GM23338 (cell line): ENCODE measurements around the gene ATP1B2. TPM values are rescaled to one million over a fixed set of nuclear protein-coding genes. Genes with fewer than 3 reads are reported as not detected.

Experiments
- polyA plus RNA-seq: library from polyadenylated mRNA; unstranded; fragments of >200 nt; fragmentation: Nextera tagmentation; extraction: Ambion mirVana; gene quantifications from 2 replicates; pipeline ENCODE4 v1.2.1, GENCODE V29; 2016
- total RNA-seq: library from RNA; depleted of rRNA; stranded (reverse); fragments of >200 nt; shearing (Covaris generic); gene quantifications from 2 replicates; pipeline ENCODE4 v1.2.3, GENCODE V29; 2014; rRNA removed
- TF ChIP-seq, protein P1 (sequence below): fragments of 250-450 bp; sonication (Bioruptor Pico); IDR thresholded peaks from 2 replicates; pipeline ENCODE4 v1.5.0; 2020; ENCODE audit warnings: mild to moderate bottlenecking, moderate library complexity

Gene ATP1B2
- total and polyA plus RNA-seq, 2 experiments from 2014 or later, result 14.9 to 33.1 TPM

DNA sequence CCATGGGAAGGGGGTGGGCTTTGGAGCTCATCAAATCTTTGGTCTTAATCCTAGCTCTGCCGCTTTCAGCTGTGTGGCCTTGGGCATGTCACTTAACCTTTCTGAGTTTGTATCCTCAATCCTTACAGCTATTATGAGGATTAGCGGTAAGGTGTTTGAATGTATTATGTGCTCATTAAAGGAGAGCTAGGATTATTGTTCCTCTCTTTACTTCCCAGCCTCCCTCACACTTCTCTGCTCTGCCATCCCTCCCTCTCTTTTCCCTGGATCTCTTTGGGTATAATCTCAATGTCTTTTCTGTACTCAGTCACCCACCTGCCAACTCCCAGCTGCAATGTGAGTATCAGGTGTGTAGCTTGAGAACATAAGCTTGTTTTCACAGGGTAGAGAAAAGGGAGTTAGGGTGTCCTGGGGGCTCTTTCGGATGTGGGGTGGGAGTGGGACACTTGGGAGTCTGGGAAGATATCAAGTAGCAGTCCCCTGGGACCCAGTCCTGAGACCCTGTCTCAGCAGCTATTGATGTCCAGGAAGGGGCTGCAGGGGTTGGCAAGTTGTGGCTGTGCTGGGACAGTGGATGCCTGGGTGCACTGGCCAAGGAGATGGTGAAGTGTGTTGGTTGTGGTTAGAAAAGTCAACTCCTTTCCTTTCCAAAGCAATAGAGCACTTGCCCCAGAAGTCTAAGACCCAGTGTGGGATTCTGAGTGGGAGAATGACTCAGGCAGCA, 56.1 kb downstream of the ATP1B2 start (continued):
- TF ChIP-seq, protein P1, sequence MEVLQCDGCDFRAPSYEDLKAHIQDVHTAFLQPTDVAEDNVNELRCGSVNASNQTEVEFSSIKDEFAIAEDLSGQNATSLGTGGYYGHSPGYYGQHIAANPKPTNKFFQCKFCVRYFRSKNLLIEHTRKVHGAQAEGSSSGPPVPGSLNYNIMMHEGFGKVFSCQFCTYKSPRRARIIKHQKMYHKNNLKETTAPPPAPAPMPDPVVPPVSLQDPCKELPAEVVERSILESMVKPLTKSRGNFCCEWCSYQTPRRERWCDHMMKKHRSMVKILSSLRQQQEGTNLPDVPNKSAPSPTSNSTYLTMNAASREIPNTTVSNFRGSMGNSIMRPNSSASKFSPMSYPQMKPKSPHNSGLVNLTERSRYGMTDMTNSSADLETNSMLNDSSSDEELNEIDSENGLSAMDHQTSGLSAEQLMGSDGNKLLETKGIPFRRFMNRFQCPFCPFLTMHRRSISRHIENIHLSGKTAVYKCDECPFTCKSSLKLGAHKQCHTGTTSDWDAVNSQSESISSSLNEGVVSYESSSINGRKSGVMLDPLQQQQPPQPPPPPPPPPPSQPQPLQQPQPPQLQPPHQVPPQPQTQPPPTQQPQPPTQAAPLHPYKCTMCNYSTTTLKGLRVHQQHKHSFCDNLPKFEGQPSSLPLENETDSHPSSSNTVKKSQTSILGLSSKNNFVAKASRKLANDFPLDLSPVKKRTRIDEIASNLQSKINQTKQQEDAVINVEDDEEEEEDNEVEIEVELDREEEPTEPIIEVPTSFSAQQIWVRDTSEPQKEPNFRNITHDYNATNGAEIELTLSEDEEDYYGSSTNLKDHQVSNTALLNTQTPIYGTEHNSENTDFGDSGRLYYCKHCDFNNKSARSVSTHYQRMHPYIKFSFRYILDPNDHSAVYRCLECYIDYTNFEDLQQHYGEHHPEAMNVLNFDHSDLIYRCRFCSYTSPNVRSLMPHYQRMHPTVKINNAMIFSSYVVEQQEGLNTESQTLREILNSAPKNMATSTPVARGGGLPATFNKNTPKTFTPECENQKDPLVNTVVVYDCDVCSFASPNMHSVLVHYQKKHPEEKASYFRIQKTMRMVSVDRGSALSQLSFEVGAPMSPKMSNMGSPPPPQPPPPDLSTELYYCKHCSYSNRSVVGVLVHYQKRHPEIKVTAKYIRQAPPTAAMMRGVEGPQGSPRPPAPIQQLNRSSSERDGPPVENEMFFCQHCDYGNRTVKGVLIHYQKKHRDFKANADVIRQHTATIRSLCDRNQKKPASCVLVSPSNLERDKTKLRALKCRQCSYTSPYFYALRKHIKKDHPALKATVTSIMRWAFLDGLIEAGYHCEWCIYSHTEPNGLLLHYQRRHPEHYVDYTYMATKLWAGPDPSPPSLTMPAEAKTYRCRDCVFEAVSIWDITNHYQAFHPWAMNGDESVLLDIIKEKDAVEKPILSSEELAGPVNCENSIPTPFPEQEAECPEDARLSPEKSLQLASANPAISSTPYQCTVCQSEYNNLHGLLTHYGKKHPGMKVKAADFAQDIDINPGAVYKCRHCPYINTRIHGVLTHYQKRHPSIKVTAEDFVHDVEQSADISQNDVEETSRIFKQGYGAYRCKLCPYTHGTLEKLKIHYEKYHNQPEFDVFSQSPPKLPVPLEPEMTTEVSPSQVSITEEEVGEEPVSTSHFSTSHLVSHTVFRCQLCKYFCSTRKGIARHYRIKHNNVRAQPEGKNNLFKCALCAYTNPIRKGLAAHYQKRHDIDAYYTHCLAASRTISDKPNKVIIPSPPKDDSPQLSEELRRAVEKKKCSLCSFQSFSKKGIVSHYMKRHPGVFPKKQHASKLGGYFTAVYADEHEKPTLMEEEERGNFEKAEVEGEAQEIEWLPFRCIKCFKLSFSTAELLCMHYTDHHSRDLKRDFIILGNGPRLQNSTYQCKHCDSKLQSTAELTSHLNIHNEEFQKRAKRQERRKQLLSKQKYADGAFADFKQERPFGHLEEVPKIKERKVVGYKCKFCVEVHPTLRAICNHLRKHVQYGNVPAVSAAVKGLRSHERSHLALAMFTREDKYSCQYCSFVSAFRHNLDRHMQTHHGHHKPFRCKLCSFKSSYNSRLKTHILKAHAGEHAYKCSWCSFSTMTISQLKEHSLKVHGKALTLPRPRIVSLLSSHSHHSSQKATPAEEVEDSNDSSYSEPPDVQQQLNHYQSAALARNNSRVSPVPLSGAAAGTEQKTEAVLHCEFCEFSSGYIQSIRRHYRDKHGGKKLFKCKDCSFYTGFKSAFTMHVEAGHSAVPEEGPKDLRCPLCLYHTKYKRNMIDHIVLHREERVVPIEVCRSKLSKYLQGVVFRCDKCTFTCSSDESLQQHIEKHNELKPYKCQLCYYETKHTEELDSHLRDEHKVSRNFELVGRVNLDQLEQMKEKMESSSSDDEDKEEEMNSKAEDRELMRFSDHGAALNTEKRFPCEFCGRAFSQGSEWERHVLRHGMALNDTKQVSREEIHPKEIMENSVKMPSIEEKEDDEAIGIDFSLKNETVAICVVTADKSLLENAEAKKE (CRISPR knock-in tag), result no peak

Other genes starting within 250 kb of the ATP1B2 start
- 127 and 138 TPM in 2 replicates for gene TMEM256, start 246.8 kb upstream of the ATP1B2 start, total RNA-seq
- 197 and 227 TPM in 2 replicates for gene TMEM256, start 246.8 kb upstream of the ATP1B2 start, polyA plus RNA-seq
- 26.8 and 38.7 TPM in 2 replicates for gene NLGN2, start 243.1 kb upstream of the ATP1B2 start, total RNA-seq
- 14.4 TPM in 2 replicates for gene NLGN2, start 243.1 kb upstream of the ATP1B2 start, polyA plus RNA-seq
- not detected in 2 replicates for gene SPEM1, start 230.6 kb upstream of the ATP1B2 start, total RNA-seq
- not detected in 2 replicates for gene SPEM1, start 230.6 kb upstream of the ATP1B2 start, polyA plus RNA-seq
- not detected in 2 replicates for gene SPEM2, start 225.3 kb upstream of the ATP1B2 start, total RNA-seq
- not detected in 2 replicates for gene SPEM2, start 225.3 kb upstream of the ATP1B2 start, polyA plus RNA-seq
- gene SPEM3, start 222.1 kb upstream of the ATP1B2 start, total RNA-seq, result not detected in 2 replicates
- not detected in 2 replicates for gene SPEM3, start 222.1 kb upstream of the ATP1B2 start, polyA plus RNA-seq
- gene TMEM102, start 215.5 kb upstream of the ATP1B2 start, total RNA-seq, result 15.1 and 23.2 TPM in 2 replicates
- gene TMEM102, start 215.5 kb upstream of the ATP1B2 start, polyA plus RNA-seq, result 6.1 and 6.4 TPM in 2 replicates
- 16.6 TPM in 2 replicates for gene FGF11, start 211.4 kb upstream of the ATP1B2 start, total RNA-seq
- 11.1 and 13.3 TPM in 2 replicates for gene FGF11, start 211.4 kb upstream of the ATP1B2 start, polyA plus RNA-seq
- 11.2 and 12.0 TPM in 2 replicates for gene CHRNB1, start 205.9 kb upstream of the ATP1B2 start, total RNA-seq
- 10.0 and 11.1 TPM in 2 replicates for gene CHRNB1, start 205.9 kb upstream of the ATP1B2 start, polyA plus RNA-seq
- gene ZBTB4, start 171.3 kb upstream of the ATP1B2 start, total RNA-seq, result 6.9 and 11.2 TPM in 2 replicates
- gene ZBTB4, start 171.3 kb upstream of the ATP1B2 start, polyA plus RNA-seq, result 3.6 and 4.2 TPM in 2 replicates
- not detected in 2 replicates for gene SLC35G6, start 169.5 kb upstream of the ATP1B2 start, total RNA-seq
- gene SLC35G6, start 169.5 kb upstream of the ATP1B2 start, polyA plus RNA-seq, result 0.16 TPM in 1 of 2 replicates, not detected in the other
- 136 and 151 TPM in 2 replicates for gene POLR2A, start 166.6 kb upstream of the ATP1B2 start, total RNA-seq
- 56.8 and 58.1 TPM in 2 replicates for gene POLR2A, start 166.6 kb upstream of the ATP1B2 start, polyA plus RNA-seq
- gene TNFSF12, start 101.9 kb upstream of the ATP1B2 start, total RNA-seq, result 1.6 and 6.0 TPM in 2 replicates
- 3.5 and 5.1 TPM in 2 replicates for gene TNFSF12, start 101.9 kb upstream of the ATP1B2 start, polyA plus RNA-seq
- 1.5 TPM in 1 of 2 replicates, not detected in the other for gene TNFSF13, start 92.2 kb upstream of the ATP1B2 start, total RNA-seq
- gene TNFSF13, start 92.2 kb upstream of the ATP1B2 start, polyA plus RNA-seq, result 1.9 and 2.2 TPM in 2 replicates
- 125 and 138 TPM in 2 replicates for gene SENP3, start 89.0 kb upstream of the ATP1B2 start, total RNA-seq
- 5.5 and 6.5 TPM in 2 replicates for gene SENP3, start 89.0 kb upstream of the ATP1B2 start, polyA plus RNA-seq
- gene CD68, start 71.3 kb upstream of the ATP1B2 start, total RNA-seq, result 0.62 TPM in 1 of 2 replicates, not detected in the other
- not detected in 2 replicates for gene CD68, start 71.3 kb upstream of the ATP1B2 start, polyA plus RNA-seq
- gene MPDU1, start 67.1 kb upstream of the ATP1B2 start, total RNA-seq, result 196 and 216 TPM in 2 replicates
- gene MPDU1, start 67.1 kb upstream of the ATP1B2 start, polyA plus RNA-seq, result 65.1 and 65.8 TPM in 2 replicates
- gene SOX15, start 60.8 kb upstream of the ATP1B2 start, total RNA-seq, result 23.6 and 43.0 TPM in 2 replicates
- gene SOX15, start 60.8 kb upstream of the ATP1B2 start, polyA plus RNA-seq, result 29.9 and 37.7 TPM in 2 replicates
- 20.3 and 24.4 TPM in 2 replicates for gene FXR2, start 36.0 kb upstream of the ATP1B2 start, total RNA-seq
- 8.6 and 10.9 TPM in 2 replicates for gene FXR2, start 36.0 kb upstream of the ATP1B2 start, polyA plus RNA-seq
- 52.7 and 56.7 TPM in 2 replicates for gene SAT2, start 23.1 kb upstream of the ATP1B2 start, total RNA-seq
- 69.4 and 74.4 TPM in 2 replicates for gene SAT2, start 23.1 kb upstream of the ATP1B2 start, polyA plus RNA-seq
- 0.38 and 0.66 TPM in 2 replicates for gene SHBG, start 20.8 kb upstream of the ATP1B2 start, total RNA-seq
- gene SHBG, start 20.8 kb upstream of the ATP1B2 start, polyA plus RNA-seq, result 0.48 and 0.90 TPM in 2 replicates
- 154 and 178 TPM in 2 replicates for gene TP53, start 36.6 kb downstream of the ATP1B2 start, total RNA-seq
- gene TP53, start 36.6 kb downstream of the ATP1B2 start, polyA plus RNA-seq, result 119 and 138 TPM in 2 replicates
- gene WRAP53, start 37.6 kb downstream of the ATP1B2 start, total RNA-seq, result 27.1 and 28.1 TPM in 2 replicates
- 33.3 and 33.5 TPM in 2 replicates for gene WRAP53, start 37.6 kb downstream of the ATP1B2 start, polyA plus RNA-seq
- gene EFNB3, start 54.3 kb downstream of the ATP1B2 start, total RNA-seq, result 7.7 and 11.5 TPM in 2 replicates
- gene EFNB3, start 54.3 kb downstream of the ATP1B2 start, polyA plus RNA-seq, result 4.2 and 4.5 TPM in 2 replicates
- 0.16 and 0.38 TPM in 2 replicates for gene DNAH2, start 66.8 kb downstream of the ATP1B2 start, total RNA-seq
- gene DNAH2, start 66.8 kb downstream of the ATP1B2 start, polyA plus RNA-seq, result not detected in 2 replicates
- 1.4 and 1.8 TPM in 2 replicates for gene KDM6B, start 183.3 kb downstream of the ATP1B2 start, total RNA-seq
- gene KDM6B, start 183.3 kb downstream of the ATP1B2 start, polyA plus RNA-seq, result 1.1 and 1.4 TPM in 2 replicates
- 0.97 TPM in 1 of 2 replicates, not detected in the other for gene TMEM88, start 204.1 kb downstream of the ATP1B2 start, total RNA-seq
- 0.43 and 0.58 TPM in 2 replicates for gene TMEM88, start 204.1 kb downstream of the ATP1B2 start, polyA plus RNA-seq
- gene NAA38, start 206.6 kb downstream of the ATP1B2 start, total RNA-seq, result 17.1 and 24.0 TPM in 2 replicates
- 74.8 and 78.5 TPM in 2 replicates for gene NAA38, start 206.6 kb downstream of the ATP1B2 start, polyA plus RNA-seq
- gene CYB5D1, start 207.1 kb downstream of the ATP1B2 start, total RNA-seq, result 5.6 and 8.4 TPM in 2 replicates
- 2.7 and 3.5 TPM in 2 replicates for gene CYB5D1, start 207.1 kb downstream of the ATP1B2 start, polyA plus RNA-seq
- gene CHD3, start 237.9 kb downstream of the ATP1B2 start, total RNA-seq, result 9.7 and 12.3 TPM in 2 replicates
- 2.9 and 3.0 TPM in 2 replicates for gene CHD3, start 237.9 kb downstream of the ATP1B2 start, polyA plus RNA-seq